Fibroblast of lung (primary cell): ENCODE data around the gene PLK2.

ENCODE experiments used
- CTCF ChIP-seq, 2 donors: IDR thresholded peaks in 1 of 2; conservative IDR thresholded peaks in 1 of 2; 1 replicate in 1 of 2; 2 replicates in 1 of 2; pipeline ENCODE4 v1.5.1; 2011 to 2012; ENCODE audit warnings: low read length in 2 of 2, control low read depth in 1 of 2, inconsistent platforms in 1 of 2, low read depth in 1 of 2, mild to moderate bottlenecking in 1 of 2
- EZH2 ChIP-seq: IDR thresholded peaks from 2 replicates; pipeline ENCODE4 v1.5.1; 2012; ENCODE audit warnings: low read length, control low read depth, mild to moderate bottlenecking; ENCODE audit errors: missing control alignments

GRCh38 chr5:58405175-58405574 is 54.7 kb downstream of the PLK2 start:
- TF ChIP-seq CTCF (conservative IDR thresholded peaks at IDR 0.05 in 1 of 2, IDR thresholded peaks at IDR 0.05 in 1 of 2; ENCODE audit: low read depth in 1 of 2, low read length in 2 of 2) (no peak), EZH2 (no peak)
